HTERT RPE-1 (cell line): ENCODE measurements around the gene TULP4.

Source experiments
- in situ Hi-C: fragments of 300-500 bp; cut with MboI; formaldehyde crosslinking; loops from 4 replicates; pipeline ENCODE4 v1.14.3; 2020; ENCODE audit warnings: low sequenced_read_pairs

TULP4 gene

DNA sequence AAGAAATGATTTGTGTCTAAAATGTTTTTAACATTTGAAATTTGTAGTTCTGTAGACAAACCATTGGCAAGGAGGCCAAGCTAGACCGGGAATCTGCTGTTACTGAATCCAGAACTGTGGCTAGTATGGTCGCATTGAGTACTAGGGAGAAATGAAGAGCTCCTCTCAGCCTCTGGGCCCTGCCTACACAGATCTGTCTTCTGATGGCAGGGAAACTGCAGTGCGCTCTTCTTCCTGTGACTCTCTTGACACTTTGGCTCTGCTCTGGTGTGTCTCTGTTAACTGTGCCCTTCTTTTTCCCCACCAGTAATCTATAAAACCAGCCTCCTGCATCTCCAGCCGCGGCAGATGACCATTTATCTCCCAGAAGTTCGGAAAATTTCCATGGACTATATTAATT is 186.1 kb downstream of the TULP4 start:
- in situ Hi-C loops, result no loop called here

DNA sequence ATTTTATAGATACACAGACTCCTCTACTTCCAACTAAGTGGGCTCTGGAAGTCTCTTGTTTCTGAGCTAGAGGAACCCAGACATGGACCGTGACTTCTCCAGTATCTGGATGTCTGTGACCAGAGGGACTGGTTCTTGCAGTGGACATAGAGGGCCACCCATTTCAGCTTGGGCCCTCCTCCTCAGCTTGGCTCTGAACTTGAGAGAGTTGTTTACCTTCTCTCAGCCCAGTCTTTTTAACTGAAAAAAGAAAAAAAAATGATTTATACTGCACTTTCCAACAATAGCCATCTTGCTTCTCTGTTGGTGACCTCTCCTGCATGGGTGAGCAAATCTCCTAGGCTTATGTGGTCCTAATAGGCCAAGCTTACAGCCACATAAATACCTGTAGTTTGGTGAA is 187.3 kb downstream of the TULP4 start:
- in situ Hi-C loops, result no loop called here

DNA sequence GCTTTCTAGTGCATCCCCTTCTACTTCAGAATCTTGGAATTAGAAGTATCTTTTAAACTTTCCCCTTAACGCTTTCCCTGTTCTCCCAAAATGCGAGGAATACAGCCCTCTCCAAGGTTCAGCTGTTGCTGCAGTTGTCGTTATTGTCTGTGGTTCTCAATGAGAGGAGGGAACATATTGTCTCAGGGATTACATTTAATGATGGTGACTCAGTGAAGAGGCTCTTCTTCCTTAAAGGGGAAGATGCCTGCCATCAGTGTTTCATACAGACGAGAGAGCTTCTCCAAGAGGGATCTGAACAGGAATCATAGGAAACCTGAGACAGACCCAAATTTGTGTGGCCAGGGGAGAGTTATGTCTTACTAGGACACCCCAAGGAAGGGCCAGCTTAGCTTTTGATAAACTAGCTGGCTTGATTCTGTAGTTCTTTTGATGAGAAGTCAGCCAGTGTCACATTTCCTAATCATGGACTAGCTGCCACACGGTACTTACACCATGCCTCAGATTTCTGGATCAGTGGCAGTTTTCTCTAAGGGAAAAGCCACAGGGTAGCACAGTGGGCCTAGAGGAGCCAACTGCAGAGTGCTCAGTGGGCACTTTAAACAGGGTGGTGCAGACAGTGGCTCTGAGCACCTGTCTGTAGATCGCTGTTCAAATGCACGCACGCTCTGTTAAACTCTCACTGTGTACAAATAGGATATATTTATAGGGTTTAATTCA is 187.9 kb downstream of the TULP4 start:
- in situ Hi-C loops, result no loop called here

DNA sequence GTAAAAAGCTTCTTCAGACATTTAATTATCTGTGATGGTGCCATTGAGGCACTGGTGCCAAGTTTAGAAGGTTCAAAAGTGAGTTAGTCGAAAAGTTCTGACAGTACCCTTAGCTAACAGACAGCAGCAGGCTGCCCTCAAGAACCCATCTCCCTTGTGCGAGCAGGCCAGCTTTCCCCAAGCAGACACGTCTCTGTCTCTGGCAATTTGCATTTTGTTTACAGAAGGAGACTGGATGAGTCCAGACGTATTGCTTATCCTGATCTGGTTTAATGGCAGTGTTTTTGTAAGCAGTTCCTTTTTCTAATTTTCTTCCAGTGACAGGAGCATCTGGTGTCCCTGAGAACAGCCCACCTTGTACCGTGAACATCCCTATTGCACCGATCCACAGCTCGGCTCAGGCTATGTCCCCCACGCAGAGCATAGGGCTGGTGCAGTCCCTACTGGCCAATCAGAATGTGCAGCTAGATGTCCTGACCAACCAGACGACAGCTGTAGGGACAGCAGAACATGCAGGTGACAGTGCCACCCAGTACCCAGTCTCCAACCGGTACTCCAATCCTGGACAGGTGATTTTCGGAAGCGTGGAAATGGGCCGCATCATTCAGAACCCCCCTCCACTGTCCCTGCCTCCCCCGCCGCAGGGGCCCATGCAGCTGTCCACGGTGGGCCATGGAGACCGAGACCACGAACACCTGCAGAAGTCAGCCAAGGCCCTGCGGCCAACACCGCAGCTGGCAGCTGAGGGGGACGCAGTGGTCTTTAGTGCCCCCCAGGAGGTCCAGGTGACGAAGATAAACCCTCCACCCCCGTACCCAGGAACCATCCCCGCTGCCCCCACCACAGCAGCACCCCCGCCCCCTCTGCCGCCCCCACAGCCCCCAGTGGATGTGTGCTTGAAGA is 189.3 kb downstream of the TULP4 start:
- in situ Hi-C loops, result no loop called here

DNA sequence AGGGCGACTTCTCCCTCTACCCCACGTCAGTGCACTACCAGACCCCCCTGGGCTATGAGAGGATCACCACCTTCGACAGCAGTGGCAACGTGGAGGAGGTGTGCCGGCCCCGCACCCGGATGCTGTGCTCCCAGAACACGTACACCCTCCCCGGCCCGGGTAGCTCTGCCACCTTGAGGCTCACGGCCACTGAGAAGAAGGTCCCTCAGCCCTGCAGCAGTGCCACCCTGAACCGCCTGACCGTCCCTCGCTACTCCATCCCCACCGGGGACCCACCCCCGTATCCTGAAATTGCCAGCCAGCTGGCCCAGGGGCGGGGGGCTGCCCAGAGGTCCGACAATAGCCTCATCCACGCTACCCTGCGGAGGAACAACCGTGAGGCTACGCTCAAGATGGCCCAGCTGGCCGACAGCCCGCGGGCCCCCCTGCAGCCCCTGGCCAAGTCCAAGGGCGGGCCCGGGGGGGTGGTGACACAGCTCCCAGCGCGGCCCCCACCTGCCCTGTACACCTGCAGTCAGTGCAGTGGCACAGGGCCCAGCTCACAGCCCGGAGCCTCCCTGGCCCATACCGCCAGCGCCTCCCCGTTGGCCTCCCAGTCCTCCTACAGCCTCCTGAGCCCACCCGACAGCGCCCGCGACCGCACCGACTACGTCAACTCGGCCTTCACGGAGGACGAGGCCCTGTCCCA is 190.1 kb downstream of the TULP4 start:
- in situ Hi-C loops, result no loop called here

GRCh38 chr6:158503222-158503621 is 191.0 kb downstream of the TULP4 start:
- in situ Hi-C loops, result no loop called here

GRCh38 chr6:158503846-158504245 is 191.6 kb downstream of the TULP4 start:
- in situ Hi-C loops, result no loop called here

- in situ Hi-C loops, result no loop called here
Observed at GRCh38 chr6:158505194-158505593, 192.9 kb downstream of the TULP4 start.

DNA sequence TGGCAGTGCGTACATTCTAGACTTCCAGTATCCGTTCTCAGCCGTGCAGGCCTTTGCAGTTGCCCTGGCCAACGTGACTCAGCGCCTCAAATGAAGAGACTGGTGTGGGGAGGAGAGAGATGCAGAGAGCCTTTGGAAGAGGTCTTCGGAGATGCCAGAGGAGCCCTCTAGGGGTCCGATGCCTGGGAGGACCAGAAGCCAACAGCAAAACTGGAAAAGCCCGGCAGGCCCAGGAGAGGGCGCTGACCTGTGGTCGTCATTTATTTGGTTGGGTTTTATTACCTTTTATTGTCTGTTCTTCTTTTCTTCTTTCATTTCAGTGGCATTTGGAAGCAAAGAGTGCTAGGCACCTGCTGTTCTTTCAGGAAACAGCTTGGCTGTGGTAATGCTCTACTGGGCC is 194.3 kb downstream of the TULP4 start:
- in situ Hi-C loops, result no loop called here

DNA sequence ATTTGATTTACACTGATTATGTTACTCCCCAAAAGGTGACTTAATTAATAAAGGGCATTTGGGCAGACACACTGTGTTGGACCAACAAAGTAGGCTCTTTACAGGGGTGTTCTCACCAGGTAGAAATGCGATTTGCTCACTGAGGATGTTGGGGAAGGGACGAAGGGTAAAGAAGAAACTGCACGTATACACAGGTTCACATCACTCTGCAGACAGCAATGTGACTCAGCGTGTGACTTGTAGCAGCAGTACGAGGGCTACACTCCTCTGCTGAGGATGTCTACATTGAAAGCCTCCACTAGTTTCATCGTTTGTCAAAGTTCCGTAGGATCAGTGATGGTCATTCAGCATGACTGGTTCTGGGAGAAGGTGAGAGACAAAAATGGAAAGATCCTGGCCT is 194.9 kb downstream of the TULP4 start:
- in situ Hi-C loops, result no loop called here

- in situ Hi-C loops, result no loop called here
Observed at GRCh38 chr6:158508450-158508849, 196.2 kb downstream of the TULP4 start.

- in situ Hi-C loops, result no loop called here
Observed at GRCh38 chr6:158509465-158509864, 197.2 kb downstream of the TULP4 start.

- in situ Hi-C loops, result no loop called here
Observed at GRCh38 chr6:158512809-158513208, 200.5 kb downstream of the TULP4 start.

DNA sequence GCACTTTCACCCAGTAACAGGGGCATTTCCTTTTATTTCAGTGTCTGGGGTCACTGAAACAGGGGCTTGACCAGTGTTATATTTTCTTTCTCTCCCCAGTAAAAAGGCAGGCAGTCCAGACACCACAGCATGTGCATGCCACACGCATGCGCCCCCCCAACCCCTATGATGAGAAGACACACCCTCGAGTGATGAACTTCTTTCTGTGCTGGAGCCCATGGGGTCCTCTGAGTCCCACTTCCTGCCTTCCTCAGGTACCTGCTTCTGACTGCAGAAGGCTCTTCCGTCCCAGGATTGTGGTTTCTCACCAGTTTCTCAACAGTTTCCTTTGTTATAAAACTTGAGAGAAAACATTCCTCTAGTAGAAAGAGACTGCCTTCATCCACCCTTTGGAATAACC is 201.9 kb downstream of the TULP4 start:
- in situ Hi-C loops, result no loop called here

DNA sequence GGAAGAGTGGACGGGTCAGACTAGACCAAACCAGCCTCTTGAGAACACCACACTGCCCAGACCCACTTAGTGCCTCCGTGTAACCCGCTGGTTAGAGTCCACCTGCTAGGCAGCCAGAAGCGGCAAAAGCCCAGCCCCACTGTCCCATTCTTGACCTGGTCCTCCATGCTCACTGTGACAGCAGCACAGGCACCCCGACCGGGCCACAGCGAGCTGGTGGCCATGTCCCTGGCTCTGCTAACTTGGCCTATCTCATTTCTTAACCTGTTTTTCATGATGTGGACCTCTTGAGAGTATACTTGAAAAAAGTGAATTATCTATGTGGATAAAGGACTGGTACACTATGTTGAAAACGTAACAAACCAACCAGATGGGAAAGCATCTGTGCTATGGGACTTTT is 202.7 kb downstream of the TULP4 start:
- in situ Hi-C loops, result no loop called here

DNA sequence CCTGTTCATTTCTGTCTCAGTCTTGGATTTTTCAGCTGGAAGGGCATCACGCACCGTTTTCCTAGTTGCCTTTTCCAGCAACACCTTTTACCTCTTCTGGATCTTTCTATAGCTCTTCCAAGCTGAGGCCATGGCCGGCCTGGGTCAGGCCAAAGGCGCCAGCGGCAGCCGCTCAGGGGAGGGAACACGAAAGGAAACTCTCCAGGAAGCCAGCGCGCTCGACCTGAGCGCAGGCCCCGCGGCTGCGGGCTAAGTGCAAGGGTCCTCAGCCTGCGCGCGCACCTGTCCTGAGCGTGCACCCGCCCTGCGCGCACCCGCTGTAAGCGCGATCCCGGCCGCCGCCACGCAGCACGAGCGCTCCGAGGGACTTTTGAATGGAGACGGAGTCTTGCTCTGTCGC is 203.8 kb downstream of the TULP4 start:
- in situ Hi-C loops, result no loop called here

DNA sequence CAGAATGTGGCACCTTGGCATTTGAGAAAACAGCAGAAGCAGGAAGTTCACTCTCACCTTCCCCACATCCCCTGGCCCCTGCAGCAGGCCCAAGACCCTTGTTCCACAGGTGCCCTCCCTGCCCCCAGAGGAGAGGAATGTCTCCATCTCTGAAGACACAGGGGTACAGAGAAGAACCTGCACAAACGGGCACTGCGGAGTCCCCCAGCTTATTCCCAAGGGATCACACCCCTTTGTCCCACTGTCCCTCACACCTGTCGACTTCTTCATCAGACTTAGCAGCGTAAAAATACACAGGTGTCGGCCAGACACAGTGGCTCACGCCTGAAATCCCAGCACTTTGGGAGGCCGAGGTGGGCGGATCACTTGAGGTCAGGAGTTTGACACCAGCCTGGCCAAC is 204.8 kb downstream of the TULP4 start:
- in situ Hi-C loops, result no loop called here

GRCh38 chr6:158517581-158517980 is 205.3 kb downstream of the TULP4 start:
- in situ Hi-C loops, result no loop called here

DNA sequence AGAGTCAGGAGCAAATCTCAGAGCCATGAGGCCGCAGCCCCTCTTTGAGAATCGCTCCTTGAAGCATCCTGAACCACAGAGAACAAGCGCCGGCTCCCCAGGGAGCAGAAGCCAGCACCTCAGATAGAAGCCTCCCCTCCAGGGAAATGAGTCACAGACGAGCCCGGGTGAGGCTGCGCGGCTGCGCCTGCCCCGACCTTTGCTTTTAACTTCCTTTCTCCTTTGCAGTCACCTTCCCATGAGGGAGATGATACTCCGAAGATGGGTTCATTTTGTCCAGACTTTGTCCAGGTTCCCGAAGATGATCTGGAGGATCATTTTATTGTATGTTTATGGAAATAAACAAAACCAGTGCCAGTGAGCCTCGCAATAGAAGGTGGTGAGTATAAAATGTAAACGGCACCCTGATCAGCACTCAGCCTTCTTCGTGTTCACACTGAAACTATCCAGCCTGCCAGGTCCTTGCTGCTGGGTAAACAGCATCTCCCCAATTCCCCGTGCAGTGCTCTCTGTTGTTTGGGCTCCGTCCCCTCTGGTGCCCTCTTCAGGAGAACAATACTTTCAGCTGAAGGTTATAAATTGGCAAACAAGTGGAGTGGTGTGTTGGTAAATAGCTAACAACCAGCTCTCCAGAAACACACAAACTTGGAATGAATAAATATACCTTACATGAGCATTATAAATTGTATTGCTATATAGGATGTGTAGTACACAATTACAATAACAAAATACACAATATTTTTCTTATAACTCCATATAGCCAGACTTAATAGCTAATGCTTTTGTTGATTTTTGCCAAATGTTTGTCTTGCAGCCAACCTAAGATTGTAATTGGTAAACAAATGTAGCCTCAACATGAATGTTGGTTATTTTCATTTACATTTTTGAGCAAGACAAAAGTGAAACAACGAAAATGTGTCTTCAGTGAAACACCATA is 206.2 kb downstream of the TULP4 start:
- in situ Hi-C loops, result no loop called here

GRCh38 chr6:158519300-158519699 is 207.0 kb downstream of the TULP4 start:
- in situ Hi-C loops, result no loop called here

GRCh38 chr6:158519761-158520160 is 207.5 kb downstream of the TULP4 start:
- in situ Hi-C loops, result no loop called here
